ENCODE results near the gene FAM200C.
A peak's percentile ranks its signal among the peaks of the same experiment; 100 is the strongest.
"Not testable (repeated sequence)": the region's sequence is repeated elsewhere in the genome, so short reads cannot be mapped to it uniquely, and the experiment has no call there.

FAM200C gene

DNA sequence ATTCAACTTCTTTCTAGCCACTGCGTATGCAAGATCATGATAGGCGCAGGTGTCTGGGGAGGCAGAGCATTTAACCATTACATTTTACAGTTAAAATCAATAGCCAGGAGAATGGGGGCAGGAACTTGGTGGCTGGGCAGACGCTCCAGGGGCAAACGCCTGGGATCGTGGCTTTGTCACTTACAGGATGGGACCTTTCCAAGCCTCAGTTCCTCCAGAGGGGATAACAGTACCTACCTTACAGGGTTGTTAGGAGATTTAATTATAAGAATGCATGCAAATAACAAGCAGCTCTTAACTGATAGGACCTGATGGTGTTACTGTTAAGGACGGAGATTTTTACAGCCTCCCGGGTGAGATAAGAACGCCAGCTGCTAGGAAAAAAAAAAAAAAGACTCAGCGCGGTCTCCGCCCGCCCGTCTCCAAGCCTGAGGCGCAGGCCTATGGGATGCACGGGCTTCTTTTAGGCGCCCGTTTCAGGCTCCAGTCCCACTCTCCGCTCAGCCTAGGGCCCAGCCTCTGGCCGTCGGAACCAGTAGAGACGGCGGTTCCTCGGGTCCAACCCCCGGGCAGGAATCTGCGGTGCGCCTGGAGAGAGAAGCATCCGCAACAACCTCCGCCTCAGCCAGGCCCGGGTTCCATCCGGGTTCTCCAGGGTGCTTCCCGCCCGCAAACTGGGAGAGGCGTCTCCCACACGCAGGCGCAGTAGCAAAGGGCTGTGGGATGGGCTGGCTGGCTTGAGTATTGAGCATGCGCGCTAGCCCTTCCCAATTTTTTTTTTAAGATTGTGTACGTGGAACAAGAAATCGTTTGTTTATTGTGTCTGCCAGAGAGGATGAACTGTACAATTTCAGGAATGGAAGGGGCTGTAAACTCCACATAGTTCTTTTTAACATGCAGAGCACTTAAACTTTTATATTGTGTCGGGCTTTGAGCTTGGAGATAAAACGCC is at the start of gene FAM200C:
TSS of gene FAM200C (minus strand) at position 653 of the 952 bp plus-strand sequence. CDS start 4,564 bp downstream, outside the sequence.
- DNase-seq (ENCODE audit: low read depth), result peak; percentile 33

GRCh38 chr5:160449458-160449857 is 49.6 kb upstream of the FAM200C start:
- DNase-seq (ENCODE audit: low read depth), result no peak

- DNase-seq (ENCODE audit: low read depth), result no peak
Observed at GRCh38 chr5:160448886-160449285, 49.0 kb upstream of the FAM200C start.

DNA sequence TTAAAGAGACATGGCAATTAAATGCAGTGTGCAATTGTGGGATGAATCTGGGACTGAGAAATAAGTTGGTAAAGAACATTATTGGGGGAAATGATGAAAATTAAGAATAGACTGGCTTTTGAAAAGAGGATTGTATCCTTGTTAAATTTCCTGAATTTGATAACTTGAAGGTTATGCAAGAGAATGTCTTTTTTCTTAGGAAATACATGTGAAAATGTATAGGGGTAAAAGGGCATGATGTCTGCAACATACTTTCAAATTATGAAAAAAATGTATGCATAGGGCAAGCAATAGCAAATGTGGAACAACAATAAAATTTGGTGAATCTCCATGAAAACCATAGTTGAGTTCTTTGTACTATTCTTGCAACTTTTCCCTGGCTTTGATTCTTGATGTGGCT is 45.9 kb upstream of the FAM200C start:
- DNase-seq (ENCODE audit: low read depth), result no peak

- no peak for DNase-seq (ENCODE audit: low read depth)
Observed at GRCh38 chr5:160445132-160445531, 45.3 kb upstream of the FAM200C start.

- no peak for DNase-seq (ENCODE audit: low read depth)
Observed at GRCh38 chr5:160444407-160444806, 44.6 kb upstream of the FAM200C start.

DNA sequence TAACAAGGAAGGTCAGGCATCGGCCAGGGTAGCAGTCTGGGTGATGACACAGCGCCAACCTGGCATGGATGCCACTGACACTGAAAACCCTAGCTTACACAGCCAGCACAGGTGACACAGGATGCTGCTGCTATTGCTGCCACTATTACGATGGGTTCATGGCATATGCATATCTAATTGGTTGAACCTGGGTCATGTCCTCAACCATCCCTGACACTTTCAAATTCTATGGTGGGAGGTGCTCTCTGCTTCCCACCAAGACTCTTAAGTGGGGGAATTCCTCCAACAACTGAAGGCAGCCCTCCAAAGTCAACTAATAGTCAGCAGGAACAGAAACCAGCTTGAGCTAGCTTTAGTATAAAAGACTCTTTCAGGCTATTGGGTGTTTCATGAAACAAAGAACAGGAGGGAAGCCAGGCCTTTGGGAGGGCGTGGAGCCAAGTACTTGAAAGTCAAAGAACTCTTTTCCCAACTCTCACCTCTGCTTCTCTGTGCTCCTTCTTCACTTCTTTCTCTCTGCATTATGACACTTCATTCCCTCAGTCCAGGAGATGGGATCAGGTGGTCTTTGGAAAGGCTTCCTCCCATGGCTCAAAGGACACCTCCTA is 43.1 kb upstream of the FAM200C start:
- no peak for DNase-seq (ENCODE audit: low read depth)

DNA sequence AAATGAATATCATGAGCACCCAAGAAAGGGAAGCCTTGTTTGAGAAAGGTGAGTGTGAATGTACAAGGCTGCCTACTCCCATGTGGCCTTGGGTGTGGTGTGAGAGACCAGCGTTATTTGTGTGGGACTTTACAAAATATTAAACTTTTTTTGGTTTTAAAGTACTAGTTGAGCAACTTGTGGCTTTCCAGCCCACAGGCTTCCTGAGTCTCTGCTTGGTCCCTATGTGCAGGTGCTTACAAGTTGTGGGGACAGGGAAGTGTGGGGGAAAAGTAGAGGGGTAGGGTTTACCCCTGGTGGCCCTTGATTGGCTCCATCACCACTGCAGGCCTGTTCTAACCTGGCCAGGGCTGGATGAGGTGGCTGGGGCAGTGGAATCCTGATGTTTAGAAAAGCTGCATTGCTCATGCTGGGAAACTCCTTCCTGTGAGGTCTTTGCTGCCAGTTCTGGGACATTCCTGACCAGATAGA is 41.5 kb upstream of the FAM200C start:
- no peak for DNase-seq (ENCODE audit: low read depth)

- DNase-seq (ENCODE audit: low read depth), result peak; percentile 84
Observed at GRCh38 chr5:160439205-160439600, 39.3 kb upstream of the FAM200C start.

- DNase-seq (ENCODE audit: low read depth), result peak; percentile 44
Observed at GRCh38 chr5:160438316-160439204, 38.7 kb upstream of the FAM200C start.

DNA sequence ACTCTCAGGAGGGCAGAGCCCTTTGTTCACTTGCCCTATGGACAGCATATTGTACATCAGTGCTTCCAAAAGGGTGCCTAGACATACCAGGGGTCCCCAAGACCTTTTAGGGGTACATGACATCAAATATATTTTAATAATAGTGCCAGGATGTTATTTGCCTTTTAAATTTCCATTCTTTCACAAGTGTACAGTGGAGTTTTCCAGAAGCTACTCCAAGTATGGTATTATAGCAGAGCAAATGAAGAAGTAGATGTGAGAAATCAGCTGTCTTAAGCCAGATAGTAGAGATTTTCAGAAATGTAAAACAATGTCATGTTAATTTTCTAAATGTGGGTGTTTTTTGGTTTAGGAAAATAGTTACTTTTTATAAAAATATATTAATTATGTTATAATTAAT is 37.4 kb upstream of the FAM200C start:
- no peak for DNase-seq (ENCODE audit: low read depth)

GRCh38 chr5:160436661-160437060 is 36.8 kb upstream of the FAM200C start:
- DNase-seq (ENCODE audit: low read depth), result not testable (repeated sequence)

GRCh38 chr5:160436017-160436416 is 36.2 kb upstream of the FAM200C start:
- DNase-seq (ENCODE audit: low read depth), result no peak

DNA sequence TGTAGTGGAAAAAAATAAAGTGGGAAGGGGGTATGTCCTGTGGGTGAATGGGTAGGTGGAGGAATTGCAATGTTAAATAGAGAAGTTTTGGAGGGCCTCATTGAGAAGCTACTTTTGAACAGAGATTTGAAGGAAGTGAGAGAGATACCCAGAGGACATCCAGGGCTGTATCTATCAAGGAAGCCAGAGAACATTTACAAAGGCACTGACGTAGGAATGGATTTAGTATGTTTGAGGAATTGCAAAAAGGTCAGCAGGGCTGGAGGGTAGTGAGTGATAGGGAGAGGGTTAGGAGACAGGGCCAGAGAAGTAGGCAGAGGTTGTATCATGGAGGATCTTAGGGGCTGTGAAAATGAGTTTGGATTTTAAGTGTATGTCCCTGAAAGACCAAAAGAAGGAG is 35.7 kb upstream of the FAM200C start:
- no peak for DNase-seq (ENCODE audit: low read depth)

GRCh38 chr5:160434022-160434531 is 34.2 kb upstream of the FAM200C start:
- no peak for DNase-seq (ENCODE audit: low read depth)

- DNase-seq (ENCODE audit: low read depth), result no peak
Observed at GRCh38 chr5:160432787-160433186, 32.9 kb upstream of the FAM200C start.

- no peak for DNase-seq (ENCODE audit: low read depth)
Observed at GRCh38 chr5:160432196-160432595, 32.3 kb upstream of the FAM200C start.

GRCh38 chr5:160427607-160428006 is 27.8 kb upstream of the FAM200C start:
- DNase-seq (ENCODE audit: low read depth), result no peak

- no peak for DNase-seq (ENCODE audit: low read depth)
Observed at GRCh38 chr5:160423099-160423498, 23.2 kb upstream of the FAM200C start.

GRCh38 chr5:160421625-160422258 is 21.9 kb upstream of the FAM200C start, which contains the start of gene PTTG1:
Gene PTTG1, plus strand, starts transcription at chr5:160421855. Its CDS starts 458 bp downstream, at chr5:160422313.
- DNase-seq (ENCODE audit: low read depth), result peak; percentile 85

GRCh38 chr5:160420331-160420610 is 20.4 kb upstream of the FAM200C start:
- DNase-seq (ENCODE audit: low read depth), result no peak

All from stimulated activated CD4-positive, alpha-beta T cell treated with anti-CD3 and anti-CD28 coated beads, Interleukin-2, amount 100 ng/mL, for 4 hours (primary cell).